ENCODE measurements around the gene ERC1.

Gene ERC1

DNA sequence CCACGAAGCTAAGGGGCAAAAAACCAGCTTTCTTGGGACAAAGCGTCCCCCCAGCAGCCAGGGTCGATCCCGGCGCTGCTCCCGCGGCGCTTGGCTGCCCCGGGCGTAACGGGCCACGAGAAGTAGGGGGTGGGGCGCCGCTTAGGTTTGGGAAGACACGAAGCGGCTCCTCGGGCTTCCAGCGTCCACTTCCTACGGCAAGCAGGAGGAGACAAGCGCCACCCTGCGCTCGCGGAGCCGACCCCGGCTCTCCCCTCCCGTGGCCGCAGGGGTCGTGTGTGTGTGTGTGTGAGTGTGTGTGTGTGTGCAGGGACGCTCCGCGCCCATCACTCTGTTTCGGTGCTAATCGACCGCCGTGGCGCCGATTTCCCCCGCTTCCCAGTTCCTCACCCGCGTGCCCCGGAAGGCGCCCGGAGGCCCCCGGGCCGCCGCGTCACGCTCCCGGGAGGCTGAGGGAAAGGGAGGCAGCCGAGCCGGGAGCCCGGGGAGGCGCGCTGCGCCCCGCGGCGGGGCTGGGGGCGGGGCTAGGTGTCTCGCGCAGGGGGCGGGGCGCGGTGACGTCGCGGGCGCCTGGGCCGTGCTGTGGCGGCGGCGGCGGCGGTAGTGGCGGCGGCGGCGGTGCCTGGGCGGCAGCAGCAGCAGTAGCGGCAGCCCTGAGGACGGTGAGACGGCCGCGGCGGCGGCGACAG, at the start of gene ERC1:
Gene ERC1, plus strand, starts transcription at position 563 of the 689 bp plus-strand sequence. CDS start 36,681 bp downstream, outside the sequence.
- peak; percentile 48 to 98 (median 84) for DNase-seq

DNA sequence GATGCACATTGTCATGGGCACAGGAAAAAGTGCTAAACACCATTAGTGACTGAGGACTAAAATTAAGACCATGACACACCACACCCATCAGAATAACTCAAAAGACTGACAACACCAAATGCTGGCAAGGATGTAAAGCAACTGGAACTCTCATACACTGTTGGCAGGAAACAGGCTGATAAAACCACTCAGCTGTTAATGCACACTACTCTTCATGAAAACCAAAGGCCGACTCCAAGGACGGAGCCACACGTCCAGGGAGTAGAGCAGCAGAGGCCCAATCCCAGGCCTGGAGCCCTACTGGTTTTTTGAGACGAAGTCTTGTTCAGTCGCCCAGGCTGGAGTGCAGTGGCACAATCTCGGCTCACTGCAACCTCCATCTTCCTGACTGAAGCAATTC, 48.0 kb upstream of the ERC1 start:
- DNase-seq, result no peak

DNA sequence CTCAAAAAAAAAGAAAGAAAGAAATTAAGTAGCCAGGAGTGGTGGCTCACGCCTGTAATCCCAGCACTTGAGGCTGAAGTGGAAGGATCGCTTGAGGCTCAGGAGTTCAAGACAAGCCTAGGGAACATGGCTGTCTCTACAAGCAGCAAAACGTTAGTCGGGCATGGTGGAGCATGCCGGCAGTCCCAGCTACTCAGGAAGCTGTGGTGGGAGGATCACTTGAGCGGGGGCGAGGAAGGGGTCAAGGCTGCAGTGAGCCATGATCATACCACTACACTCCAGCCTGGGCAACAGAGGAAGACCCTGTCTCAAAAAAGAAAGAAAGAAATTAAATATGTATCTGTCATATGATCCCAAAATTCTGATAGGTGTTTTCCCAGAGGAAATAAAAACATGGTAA, 46.8 kb upstream of the ERC1 start:
- DNase-seq, result no peak

DNA sequence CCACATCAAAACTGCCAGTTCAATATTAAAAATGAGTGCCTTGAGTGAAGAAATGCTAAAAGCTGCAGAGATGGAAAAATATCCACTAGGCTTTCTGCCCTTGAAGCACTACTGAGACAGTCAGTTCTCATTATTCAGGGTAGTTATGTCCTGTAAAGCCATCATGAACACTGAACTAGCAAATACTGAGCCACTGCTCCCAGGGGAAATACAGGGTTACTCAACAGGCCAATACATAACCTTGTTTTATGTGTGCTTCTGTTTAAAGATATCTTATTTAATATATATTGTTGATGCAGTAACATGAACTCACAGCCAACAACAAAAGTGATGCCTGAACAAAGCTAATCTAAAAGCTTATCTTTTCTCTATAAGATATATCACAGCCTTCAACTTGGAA, 44.8 kb upstream of the ERC1 start:
- no peak for DNase-seq

DNA sequence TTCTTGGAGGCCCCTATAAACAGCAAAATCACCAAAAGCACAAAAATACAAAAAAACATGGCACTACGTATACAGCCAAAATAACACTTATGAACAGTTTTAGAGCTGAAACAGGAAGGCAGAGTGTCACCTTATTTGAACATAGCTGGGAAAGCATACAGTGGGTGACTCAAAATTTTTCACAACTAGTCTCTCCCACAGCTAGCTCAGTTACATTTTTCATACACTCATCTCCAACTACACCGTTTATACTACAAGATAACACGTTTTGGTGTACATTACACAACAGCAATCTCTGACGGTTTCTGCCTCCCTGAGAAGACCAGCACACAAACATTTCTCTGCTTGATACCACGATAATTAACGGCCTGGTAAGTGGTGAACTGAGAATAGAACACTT, 44.4 kb upstream of the ERC1 start:
- no peak for DNase-seq

DNA sequence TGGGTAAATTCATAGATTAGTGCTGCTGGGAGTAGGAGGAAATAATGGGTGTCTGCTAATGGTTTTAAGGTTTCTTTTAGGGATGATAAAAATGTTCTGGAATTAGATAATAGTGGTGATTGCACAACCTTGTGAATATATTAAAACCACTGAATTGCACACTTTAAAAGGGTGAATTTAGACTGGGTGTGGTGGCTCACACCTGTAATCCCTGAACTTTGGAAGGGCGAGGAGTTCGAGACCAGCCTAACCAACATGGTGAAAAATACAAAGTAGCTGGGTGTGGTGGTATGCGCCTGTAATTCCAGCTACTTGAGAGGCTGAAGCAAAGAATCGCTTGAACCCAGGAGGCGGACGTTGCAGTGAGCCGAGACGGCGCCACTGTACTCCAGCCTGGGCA, 42.8 kb upstream of the ERC1 start:
- no peak for DNase-seq

DNA sequence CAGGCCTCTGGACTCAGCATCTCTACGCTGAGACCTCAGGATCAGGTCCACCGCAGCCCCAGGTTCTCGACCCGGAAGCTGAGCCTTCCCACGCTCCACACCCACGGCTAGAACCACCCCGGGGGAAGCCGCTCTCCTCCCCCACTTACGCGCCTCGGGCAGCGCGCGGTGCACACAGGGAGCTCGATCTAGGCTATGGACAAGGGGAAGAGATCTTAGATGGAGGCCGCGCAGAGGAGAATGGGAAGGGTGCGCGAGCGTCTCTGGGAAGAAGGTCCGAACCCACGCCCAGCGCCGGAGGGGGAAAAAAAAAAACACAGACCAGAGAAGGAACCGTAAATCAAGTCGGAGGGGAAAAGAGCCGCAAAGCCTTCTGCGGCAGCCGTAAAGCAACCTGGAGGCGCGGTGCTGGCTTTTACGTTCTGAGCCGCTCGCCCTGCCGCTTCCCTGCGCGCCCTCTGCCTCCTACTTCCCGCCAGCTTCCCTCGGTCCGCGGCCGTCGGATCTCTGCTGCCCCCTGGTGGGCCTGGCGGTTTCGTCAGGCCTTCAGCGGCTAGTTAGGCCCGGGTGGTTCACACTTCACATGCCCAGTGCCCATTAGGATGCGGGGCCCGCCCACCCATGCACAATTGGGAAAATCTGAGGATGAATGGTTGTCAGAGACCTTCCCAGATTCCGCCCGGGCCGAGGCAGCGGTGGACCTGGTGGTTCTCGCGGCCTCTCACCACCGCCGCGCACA, 41.4 kb upstream of the ERC1 start, which contains the start of gene RAD52:
Gene RAD52, minus strand, starts transcription at position 242 of the 739 bp plus-strand sequence. CDS start 16,636 bp downstream, outside the sequence.
- DNase-seq, result peak; percentile 88 to 100 (median 96)

DNA sequence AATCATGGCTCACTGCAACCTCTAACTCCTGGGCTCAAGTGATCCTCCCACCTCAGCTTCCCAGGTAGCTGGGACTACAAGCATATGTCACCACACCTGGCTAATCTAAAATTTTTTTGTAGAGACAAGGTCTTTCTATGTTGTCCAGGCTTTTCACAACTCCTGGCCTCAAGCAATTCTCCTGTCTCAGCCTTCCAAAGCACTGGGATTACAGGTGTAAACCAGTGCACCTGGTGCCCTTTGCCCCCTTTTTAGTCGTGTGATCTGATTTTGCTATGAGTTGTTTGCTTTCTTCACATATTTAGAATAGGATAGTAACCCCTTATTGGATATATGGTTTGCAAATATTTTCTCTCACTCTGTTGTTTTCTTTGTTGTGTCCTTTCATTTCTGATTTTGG, 39.8 kb upstream of the ERC1 start:
- DNase-seq, result no peak

DNA sequence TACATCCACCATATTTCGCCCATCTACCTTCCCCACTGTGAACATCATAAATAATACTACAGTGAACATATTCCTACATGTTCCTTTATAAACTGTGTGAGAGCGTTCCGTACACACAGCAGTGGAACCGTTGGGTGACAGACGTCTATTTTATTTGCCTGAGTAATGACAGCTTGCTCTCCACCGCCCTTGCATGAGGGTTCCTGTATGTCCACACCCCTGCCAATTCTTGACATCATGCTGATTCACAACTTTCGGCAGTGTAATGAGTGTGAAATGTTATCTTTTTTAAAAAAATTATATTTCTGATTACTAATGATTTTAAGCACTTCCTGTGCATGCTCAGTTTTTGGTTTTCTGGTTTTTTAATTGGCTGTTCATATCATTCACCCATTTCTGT, 37.2 kb upstream of the ERC1 start:
- no peak for DNase-seq

DNA sequence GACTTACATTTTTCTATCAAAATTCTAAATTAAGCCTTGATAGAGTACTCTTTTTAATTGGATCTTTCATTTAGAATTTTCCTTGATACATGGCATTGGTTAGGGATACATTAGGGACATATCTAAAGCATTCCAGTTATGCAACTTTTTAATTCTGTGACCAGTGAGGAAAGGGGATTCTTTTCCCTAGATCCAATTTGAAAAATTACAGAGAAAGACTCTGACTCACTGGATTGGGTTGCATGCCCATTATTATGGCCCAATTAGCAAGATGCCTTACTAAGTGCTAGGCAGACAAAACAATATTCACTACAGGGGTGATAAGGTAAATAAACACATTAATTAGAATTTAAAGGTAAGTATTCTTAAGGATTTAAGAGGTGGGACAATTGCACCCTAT, 36.3 kb upstream of the ERC1 start:
- DNase-seq, result no peak

DNA sequence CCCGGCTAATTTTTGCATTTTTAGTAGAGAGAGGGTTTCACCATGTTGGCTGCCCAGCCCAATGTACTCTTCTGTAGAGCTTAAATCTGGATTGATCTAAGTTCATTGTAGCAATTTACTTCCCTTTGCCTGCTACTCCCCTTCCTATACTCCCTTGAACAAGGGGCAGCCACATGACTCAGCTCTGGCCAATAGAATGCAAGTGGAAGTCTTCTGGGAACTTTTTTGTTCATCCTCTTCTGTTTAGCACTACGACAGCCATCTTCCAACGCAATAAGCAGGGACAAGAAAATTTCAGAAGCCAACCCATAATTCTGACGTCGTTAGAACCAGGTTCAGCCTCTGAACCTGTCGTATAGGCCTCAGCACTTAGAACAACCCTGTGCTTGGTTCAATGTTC, 35.1 kb upstream of the ERC1 start:
- no peak for DNase-seq

DNA sequence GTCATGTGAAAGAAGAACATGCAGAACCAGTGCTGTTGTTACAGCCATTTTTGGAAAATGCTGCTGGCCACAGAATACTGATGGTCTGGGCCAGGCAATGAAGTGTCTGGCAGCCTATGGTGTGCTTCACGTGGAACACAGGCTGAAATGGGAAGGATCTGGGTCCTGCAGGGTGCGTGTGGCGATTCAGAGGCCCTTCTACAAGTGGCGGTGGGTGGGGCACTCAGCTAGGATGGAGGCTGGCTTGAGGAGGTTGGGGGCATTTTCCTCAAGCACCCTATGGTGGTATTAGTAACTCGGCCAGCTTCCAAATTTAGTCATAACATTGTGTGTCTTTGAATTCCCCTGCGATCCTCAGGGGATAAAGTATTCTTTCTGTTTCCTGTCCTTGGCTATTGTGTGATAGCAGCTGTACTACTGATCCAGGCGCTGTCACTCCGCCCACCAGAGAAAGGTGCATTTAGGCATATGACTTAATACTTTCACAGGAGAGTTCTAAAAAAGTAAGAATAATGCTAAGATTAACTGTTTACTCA, 32.4 kb upstream of the ERC1 start:
- peak in 1 of 51 donors; percentile 1 for DNase-seq

DNA sequence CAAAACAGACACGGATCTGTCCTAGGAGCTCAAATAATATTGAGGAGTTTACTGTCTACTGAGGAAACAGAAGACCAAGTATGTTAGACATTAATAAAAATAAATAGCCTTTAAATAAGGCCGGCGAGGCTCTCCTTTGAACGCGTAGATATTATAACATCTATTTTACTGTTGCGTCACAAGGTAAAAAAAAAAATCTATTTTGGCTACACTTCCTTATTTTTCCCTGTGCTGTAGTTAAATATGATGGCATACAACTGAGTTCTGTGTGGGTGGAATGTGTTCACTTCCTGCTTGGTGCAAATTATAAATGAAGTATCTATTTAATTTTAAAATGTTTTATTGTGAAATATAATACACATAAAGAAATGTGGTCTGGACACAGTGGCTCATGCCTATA, 24.3 kb upstream of the ERC1 start:
- DNase-seq, result no peak

DNA sequence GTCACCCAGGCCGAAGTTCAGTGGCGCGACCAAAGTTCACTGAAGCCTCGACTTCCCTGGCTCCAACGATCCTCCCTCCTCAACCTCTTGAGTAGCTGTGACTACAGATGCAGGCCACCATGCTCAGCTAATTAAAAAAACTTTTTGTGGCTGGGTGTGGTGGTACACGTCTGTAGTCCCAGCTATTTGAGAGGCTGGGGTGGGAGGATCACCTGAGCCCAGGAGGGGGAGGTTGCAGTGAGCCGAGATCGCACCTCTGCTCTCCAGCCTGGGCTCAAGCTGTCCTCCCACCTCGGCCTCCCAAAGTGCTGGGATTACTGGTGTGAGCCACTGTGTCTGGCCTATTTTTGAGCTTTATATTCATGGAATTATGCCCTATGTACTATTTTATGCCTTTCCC, 23.4 kb upstream of the ERC1 start:
- DNase-seq, result no peak

DNA sequence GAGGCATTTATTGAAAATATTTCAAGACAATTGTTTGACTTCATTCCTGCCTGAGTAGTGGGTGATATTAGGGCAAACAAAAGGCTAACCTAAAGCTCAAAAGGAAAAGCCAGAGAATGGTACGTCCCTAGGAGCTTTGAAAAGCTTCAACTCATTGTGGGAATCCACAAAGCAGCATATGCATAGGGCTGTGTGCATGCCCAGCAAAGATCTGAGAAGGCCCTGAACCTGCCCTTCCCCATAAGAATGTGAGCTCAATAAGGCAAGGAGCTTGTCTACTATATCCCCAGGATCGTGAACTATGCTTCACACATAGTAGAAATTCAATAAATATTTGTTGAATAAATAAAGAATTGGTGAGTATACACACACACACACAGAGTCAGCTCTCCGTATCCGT, 22.5 kb upstream of the ERC1 start:
- peak in 1 of 51 donors; percentile 22 for DNase-seq

DNA sequence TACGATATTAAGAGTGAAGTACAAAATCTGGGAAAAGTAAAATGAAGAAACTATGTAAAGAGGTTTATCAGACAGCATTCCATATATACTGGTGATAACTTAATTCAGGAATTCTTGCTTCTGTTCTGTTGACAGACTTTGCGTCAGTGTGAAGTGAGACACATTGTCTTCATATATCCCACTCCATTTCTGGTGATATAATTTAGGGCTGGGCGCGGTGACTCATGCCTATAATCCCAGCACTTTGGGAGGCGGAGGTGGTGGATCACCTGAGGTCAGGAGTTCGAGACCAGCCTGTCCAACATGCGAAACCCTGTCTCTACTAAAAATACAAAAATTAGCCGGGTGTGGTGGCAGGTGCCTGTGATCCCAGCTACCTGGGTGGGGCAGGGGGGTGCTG, 21.2 kb upstream of the ERC1 start:
- no peak for DNase-seq

DNA sequence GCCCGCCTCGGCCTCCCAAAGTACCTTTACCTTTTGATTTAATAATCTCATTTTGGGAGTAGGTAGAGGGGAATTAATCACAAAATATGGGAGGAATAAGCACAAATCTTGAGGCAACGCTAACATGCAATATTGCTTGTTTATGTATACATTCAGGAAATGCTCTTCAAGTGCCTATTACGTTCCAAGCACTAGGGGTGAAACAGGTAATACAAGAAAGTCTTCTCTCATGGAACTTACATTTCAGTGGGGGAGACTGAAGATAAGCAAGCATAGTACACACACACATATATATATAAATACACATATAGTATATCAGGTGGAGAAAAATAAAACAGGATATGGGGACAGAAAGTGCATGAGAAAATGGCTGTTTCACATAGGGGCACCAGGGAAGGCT, 19.0 kb upstream of the ERC1 start:
- DNase-seq, result no peak

DNA sequence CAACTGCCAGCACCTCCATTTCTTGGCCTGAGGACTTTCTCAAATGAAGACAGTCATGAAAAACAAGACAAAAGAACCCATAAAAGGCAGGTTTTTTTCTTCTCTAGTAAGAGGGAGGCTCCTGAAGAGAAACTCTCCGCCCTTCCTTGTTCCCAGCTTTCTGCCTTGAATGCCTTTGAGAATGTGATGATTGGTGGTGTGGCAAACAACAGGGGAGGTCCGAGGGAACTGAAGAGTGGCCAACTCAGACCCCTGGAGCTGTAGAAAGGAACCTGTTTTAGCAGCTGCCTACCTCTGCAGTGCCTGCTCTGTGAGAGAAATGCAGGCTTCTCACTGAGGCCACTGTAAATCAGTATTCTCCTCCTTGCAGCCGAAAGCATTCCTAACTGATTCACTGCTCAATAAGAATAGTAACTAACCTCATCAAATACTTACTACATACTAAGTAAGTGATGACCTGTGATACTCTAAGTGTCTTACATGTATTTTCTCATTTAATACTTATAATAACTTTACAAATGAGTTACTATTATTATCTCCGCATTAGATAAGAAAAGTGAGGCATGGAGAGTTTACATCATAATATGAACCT, 16.7 kb upstream of the ERC1 start:
- DNase-seq, result no peak

DNA sequence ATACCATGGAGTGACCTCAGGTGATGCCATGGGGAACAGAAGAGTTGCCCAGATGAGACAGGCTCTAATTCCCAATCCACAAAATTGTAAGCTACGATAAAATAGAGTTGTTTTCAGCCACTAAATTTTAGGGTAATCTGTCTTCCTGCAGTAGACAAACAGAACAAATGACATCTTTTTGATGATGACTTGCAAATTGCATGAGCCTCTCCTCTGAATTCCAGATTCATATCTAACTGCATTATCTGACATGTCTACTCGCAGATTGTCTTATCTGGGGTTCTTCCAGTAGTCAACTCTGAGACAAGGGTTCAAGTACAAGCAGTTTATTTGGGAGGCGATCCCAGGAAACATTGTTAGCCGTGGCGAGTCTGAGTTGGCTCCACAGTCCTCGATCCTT, 14.4 kb upstream of the ERC1 start:
- DNase-seq, result no peak

DNA sequence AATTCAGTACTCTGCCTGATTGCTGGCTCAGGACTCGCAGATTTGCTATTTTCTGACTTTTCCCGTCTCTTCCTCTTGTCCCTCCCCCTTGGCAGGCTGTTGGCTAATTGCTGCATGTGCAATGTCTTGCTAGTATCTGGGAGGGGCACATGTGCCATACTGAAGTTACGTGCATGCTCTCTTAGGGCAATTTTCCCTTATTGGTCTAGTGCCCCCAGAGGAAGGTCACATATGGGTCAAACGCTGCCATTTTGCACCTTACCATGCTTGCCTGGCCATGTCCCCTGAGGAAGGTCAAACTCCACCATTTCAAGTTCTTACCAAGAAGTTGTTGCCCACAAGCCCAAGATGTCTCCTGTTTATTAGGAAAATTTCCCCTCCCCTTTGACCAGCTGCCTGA, 13.9 kb upstream of the ERC1 start:
- DNase-seq, result no peak

DNA sequence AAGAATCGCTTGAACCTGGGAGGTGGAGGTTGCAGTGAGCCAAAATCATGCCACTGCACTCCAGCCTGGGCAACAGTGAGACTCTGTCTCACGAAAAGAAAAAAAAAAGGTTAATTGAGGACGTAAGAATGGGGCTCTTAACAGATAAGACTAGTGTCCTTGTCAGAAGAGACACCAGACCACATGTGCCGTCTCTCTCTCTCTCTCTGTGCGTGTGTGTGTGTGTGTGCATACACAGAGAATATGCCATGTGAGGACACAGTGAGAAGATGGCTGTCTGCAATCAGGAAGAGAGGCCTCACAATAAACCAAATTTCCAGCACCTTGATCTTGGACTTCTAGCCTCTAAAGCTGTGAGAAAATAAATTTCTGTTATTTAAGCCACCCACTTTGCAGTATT, 11.7 kb upstream of the ERC1 start:
- DNase-seq, result no peak

DNA sequence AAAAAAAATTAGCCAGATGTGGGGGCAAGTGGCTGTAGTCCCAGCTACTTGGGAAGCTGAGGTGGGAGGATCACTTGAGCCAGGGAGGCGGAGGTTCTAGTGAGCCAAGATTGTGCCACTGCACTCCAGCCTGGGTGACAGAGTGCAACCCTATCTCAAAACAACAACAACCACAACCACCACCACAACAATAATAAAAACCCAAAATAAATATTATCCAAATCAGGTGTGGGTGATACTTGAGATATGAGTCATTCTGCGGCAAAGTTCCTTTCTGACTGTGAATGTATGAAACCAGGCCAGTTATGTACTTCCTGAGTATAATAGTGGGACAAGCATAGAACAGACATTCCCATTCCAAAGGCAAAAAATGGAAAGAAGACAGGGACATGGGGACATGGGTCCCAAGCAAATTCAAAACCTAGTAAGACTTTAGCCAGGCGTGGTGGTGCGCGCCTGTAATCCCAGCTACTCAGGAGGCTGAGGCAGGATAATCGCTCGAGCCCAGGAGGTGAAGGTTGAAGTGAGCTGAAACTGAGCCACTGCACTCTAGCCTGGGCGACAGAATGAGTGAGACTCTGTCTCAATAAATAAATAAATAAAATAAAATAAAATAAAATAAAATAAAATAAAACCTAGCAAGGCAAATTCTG, 9.7 kb upstream of the ERC1 start:
- no peak for DNase-seq

Measured in hypothalamus (tissue), 51 donors.